ENCODE results near the gene FARP1.

Gene FARP1

DNA sequence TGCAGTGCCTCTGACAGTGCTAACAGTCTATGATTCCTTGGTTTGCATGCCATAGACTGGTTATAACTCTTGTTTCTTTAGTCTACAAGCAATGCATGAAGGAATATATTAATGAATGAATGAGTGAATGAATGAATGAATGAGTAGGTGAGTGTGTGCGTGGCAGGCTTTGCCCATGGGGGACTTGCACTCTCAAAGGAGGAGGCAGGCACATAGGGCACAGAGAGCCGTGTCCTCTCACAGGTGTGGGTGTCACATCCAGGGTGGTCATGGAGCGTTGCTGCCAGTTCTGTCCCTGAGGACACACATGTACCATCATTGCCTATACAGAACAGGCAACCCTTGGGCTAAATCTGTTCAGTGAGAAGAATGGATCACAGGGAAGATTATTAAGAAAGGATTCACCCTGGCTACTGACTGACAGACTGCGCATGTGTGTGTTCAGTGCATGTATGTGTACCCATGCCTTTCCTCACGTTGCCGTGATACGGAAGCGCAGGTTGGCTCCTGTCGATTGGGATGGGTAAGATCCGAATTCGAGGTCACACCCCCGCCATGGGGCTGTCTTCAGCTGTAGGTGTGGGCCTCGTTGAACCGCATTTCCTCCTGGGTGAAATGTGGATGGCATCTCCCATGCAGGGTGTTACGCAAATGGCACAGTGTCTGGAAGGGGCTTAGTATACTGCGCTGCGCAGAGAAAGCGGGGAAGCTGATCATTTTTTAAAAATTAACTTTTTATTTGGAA is 272.6 kb downstream of the FARP1 start:
- CTCF ChIA-PET = no interaction called here
- no peak for DNase-seq (ENCODE audit: low spot score)
- POLR2A ChIA-PET (ENCODE audit: low non-redundant PET) = no interaction called here
- TF ChIP-seq, protein P1, sequence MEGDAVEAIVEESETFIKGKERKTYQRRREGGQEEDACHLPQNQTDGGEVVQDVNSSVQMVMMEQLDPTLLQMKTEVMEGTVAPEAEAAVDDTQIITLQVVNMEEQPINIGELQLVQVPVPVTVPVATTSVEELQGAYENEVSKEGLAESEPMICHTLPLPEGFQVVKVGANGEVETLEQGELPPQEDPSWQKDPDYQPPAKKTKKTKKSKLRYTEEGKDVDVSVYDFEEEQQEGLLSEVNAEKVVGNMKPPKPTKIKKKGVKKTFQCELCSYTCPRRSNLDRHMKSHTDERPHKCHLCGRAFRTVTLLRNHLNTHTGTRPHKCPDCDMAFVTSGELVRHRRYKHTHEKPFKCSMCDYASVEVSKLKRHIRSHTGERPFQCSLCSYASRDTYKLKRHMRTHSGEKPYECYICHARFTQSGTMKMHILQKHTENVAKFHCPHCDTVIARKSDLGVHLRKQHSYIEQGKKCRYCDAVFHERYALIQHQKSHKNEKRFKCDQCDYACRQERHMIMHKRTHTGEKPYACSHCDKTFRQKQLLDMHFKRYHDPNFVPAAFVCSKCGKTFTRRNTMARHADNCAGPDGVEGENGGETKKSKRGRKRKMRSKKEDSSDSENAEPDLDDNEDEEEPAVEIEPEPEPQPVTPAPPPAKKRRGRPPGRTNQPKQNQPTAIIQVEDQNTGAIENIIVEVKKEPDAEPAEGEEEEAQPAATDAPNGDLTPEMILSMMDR (conservative IDR thresholded peaks at IDR 0.05; ENCODE audit: low read depth) = no peak
- H3K27ac ChIP-seq = no peak overlapping the region

DNA sequence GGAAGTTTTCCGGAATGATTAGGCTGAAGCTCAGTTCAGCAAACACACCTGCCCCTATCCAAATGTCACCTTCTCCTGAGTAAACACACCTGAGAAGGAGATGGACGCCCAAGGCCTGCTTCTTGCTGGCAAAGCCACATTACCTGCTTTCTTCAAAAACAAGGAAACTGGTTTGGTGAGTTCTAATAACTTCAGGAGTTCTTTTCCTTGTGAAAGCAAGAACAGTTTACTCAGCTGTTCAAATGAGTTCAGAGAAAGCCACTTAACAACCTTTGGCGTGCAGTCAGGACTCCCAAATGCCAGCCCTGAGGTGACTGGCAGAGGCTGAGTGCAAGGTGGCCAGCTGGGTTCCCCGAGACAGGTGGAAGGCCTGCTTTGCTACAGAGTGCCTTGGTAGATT is 273.5 kb downstream of the FARP1 start:
- ChIA-PET POLR2A (ENCODE audit: low non-redundant PET) (interaction anchor here (0.6 kb wide), 1 partner anchor 98 kb away, joined by 5 read pairs; no protein-coding TSS in a partner anchor), CTCF (no interaction called here)
- TF ChIP-seq, protein P1 (conservative IDR thresholded peaks at IDR 0.05; ENCODE audit: low read depth) = no peak
- no peak for DNase-seq (ENCODE audit: low spot score)
- no peak overlapping the region for H3K27ac ChIP-seq

DNA sequence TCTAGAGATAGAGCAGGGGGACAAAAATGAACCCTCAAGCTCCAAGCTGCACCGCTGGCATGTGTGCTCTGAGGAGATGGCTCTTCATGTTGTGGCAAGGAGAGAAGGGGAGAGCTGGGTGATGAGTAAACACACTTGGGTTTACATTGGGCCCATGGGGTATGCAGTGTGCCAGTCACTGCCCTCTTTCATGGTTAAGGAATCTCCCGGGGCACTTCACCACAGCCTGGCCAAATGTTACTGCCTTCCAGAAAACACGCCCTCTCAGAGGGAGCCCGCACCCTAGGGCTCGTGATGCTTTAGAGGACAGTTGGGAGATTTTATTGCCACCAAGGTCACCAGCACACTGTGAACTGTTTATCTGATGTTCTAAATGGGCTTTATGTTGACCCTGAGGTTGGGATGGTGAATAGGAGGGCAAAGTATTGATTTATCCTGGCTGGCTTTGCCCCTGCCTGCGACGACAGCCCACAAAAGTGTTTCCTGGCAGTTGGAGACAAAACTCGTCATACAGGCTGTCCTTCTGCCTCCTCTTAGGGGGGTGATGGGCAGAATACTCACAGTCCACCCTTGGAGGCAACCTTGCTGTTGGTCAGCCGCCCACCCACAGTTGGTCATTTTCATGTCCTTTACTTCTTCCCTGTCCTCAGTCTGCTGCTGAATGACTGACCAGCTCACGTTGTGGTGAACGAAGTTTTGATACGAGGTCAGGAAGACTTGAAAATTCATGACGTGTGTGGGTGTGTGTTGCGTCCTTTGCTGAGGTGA is 277.1 kb downstream of the FARP1 start:
- ChIA-PET POLR2A (ENCODE audit: low non-redundant PET) (no interaction called here), CTCF (interaction anchor here (0.6 kb wide), 2 partner anchors 230 to 565 kb away, joined by 4 to 5 read pairs; no protein-coding TSS in a partner anchor)
- DNase-seq (ENCODE audit: low spot score) = no peak
- TF ChIP-seq, protein P1 (conservative IDR thresholded peaks at IDR 0.05; ENCODE audit: low read depth) = no peak
- H3K27ac ChIP-seq = no peak overlapping the region

DNA sequence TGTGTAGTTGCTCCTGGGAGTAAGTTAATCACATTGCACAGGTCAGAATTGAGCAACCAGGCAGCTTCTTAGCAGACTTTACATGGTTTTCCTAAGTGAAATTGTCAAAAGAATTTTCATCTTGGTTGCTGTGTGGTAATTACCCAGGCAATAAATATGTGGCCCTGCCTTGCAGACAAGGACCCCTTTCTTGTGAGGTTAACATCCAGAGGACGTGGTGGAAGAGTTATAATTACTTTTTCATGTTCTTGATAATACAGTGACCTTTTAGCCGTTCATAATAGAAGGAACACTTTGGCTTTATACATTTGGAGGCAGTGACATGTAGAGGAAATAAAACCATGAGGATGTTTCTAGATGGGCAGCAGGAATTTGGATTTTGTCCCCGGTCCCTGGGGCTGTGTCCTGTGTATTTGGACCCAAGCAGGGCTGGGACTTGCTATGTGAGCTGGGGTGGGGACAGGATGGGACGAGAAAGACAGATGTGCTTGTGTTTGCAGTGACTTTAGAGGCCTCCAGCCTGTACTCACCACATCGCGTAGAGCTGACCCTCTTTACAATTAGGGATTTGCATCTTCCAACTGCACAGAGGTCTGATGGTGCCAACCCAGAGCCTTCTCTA is 277.8 kb downstream of the FARP1 start:
- H3K27ac ChIP-seq = no peak overlapping the region
- TF ChIP-seq, protein P1 (conservative IDR thresholded peaks at IDR 0.05; ENCODE audit: low read depth) = no peak
- DNase-seq (ENCODE audit: low spot score) = no peak
- ChIA-PET CTCF (interaction anchor here (0.6 kb wide), 1 partner anchor 566 kb away, joined by 5 read pairs; no protein-coding TSS in a partner anchor), POLR2A (ENCODE audit: low non-redundant PET) (no interaction called here)

DNA sequence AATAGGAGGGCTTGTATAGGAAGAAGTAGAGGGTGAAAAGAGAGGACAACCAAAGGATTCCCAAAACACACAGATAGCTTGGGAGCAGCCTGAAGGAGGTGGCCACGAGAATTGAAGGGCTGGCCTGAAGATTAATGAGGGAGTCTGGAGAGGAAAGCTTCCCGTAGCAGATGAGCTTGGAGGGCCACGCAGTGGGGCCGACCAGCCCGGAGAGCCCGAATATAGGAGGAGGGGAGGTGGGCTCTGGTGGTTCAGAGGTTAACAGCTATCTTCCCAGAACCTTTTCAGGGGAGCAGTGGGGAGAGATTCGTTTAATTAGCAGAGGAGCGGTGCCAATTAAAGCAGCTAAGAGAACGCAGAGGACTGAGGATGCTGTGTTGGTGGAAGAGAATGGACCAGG is 279.2 kb downstream of the FARP1 start:
- TF ChIP-seq, protein P1 (conservative IDR thresholded peaks at IDR 0.05; ENCODE audit: low read depth) = no peak
- POLR2A ChIA-PET (ENCODE audit: low non-redundant PET) = no interaction called here
- H3K27ac ChIP-seq = no peak overlapping the region
- CTCF ChIA-PET = interaction anchor here (0.6 to 0.7 kb wide), 2 partner anchors 120 to 980 kb away, joined by 4 read pairs; no protein-coding TSS in a partner anchor
- no peak for DNase-seq (ENCODE audit: low spot score)

DNA sequence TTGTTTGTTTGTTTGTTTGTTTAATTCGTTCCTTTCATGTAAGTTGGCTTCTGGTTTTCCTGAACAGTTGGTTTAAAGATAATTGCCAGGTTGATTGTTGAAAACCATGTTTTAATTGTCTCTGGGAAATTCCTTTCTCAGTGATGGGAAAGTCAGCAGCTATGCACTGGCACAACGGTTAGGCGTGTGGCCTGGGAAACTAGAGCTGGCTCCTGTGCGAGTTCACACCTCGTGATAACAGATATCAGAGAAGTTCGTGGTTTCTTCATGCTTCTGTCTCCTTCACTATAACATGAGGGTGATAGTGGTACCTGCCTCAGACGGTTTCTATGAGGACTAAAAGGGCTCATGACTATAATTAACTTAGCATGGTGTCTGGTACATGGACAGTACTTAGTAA is 280.5 kb downstream of the FARP1 start:
- ChIA-PET POLR2A (ENCODE audit: low non-redundant PET) (no interaction called here), CTCF (no interaction called here)
- DNase-seq (ENCODE audit: low spot score) = no peak
- TF ChIP-seq, protein P1 (conservative IDR thresholded peaks at IDR 0.05; ENCODE audit: low read depth) = no peak
- no peak overlapping the region for H3K27ac ChIP-seq
